Measurements from ENCODE around the gene USP20. TPM values are rescaled to one million over a fixed set of nuclear protein-coding genes. Genes with fewer than 3 reads are reported as not detected.

The USP20 gene
- total RNA-seq, 2 donors from 2014 or later: 34.7 to 44.3 TPM

- peak in 1 of 2 donors; percentile 39 for ATAC-seq
- H3K4me1 Mint-ChIP-seq (ENCODE audit: low read depth in 2 of 2): peaks cover 15 to 19% of the 10 kb centered on the region in 2 donors
- H3K4me3 Mint-ChIP-seq: no peak overlapping the region
- DNase-seq (ENCODE audit: low spot score): no peak
- peak overlapping the region in 1 of 2 donors; percentile 22 for H3K27ac Mint-ChIP-seq
- no peaks in the 10 kb centered on the region for H3K27me3 Mint-ChIP-seq
- peaks cover 7% of the 10 kb centered on the region for H3K36me3 Mint-ChIP-seq
- H3K9me3 Mint-ChIP-seq: no peaks in the 10 kb centered on the region
Measured at GRCh38 chr9:129811967-129812363, 23.3 kb upstream of the USP20 start.

GRCh38 chr9:129812385-129812784 is 22.9 kb upstream of the USP20 start:
- Mint-ChIP-seq H3K27me3 (no peaks in the 10 kb centered on the region), H3K4me3 (no peak overlapping the region), H3K36me3 (peaks cover 7% of the 10 kb centered on the region), H3K9me3 (no peaks in the 10 kb centered on the region), H3K27ac (peak overlapping the region in 1 of 2 donors; percentile 22), H3K4me1 (ENCODE audit: low read depth in 2 of 2) (peaks cover 15 to 19% of the 10 kb centered on the region in 2 donors)
- ATAC-seq: no peak
- DNase-seq (ENCODE audit: low spot score): no peak

GRCh38 chr9:129813661-129814060 is 21.6 kb upstream of the USP20 start:
- no peak overlapping the region for H3K4me3 Mint-ChIP-seq
- DNase-seq (ENCODE audit: low spot score) (no peak), ATAC-seq (no peak)
- no peaks in the 10 kb centered on the region for H3K9me3 Mint-ChIP-seq
- no peaks in the 10 kb centered on the region for H3K27me3 Mint-ChIP-seq
- no peak overlapping the region for H3K27ac Mint-ChIP-seq
- peaks cover 7% of the 10 kb centered on the region for H3K36me3 Mint-ChIP-seq
- H3K4me1 Mint-ChIP-seq (ENCODE audit: low read depth in 2 of 2): peaks cover 15 to 19% of the 10 kb centered on the region in 2 donors

- Mint-ChIP-seq H3K9me3 (no peaks in the 10 kb centered on the region), H3K27ac (peak overlapping the region in 1 of 2 donors; percentile 46), H3K4me1 (ENCODE audit: low read depth in 2 of 2) (peaks cover 15 to 20% of the 10 kb centered on the region in 2 donors), H3K4me3 (no peak overlapping the region), H3K36me3 (peaks cover 7% of the 10 kb centered on the region), H3K27me3 (no peaks in the 10 kb centered on the region)
- no peak for DNase-seq (ENCODE audit: low spot score)
- ATAC-seq: peak in 1 of 2 donors; percentile 14
Measured at GRCh38 chr9:129814432-129815223, 20.6 kb upstream of the USP20 start.

- DNase-seq (ENCODE audit: low spot score) (no peak), ATAC-seq (no peak)
- Mint-ChIP-seq H3K27me3 (no peaks in the 10 kb centered on the region), H3K4me3 (no peak overlapping the region), H3K36me3 (peaks cover 7% of the 10 kb centered on the region), H3K4me1 (ENCODE audit: low read depth in 2 of 2) (peaks cover 15 to 20% of the 10 kb centered on the region in 2 donors), H3K9me3 (no peaks in the 10 kb centered on the region), H3K27ac (peak overlapping the region in 1 of 2 donors; percentile 46)
Measured at GRCh38 chr9:129815278-129815677, 20.0 kb upstream of the USP20 start.

GRCh38 chr9:129816501-129817435 is 18.5 kb upstream of the USP20 start:
- peaks cover 7% of the 10 kb centered on the region for H3K36me3 Mint-ChIP-seq
- DNase-seq (ENCODE audit: low spot score) (no peak), ATAC-seq (no peak)
- H3K27ac Mint-ChIP-seq: peak overlapping the region; percentile 53 to 81
- H3K27me3 Mint-ChIP-seq: no peaks in the 10 kb centered on the region
- no peaks in the 10 kb centered on the region for H3K9me3 Mint-ChIP-seq
- H3K4me1 Mint-ChIP-seq (ENCODE audit: low read depth in 2 of 2): peaks cover 15 to 20% of the 10 kb centered on the region in 2 donors
- no peak overlapping the region for H3K4me3 Mint-ChIP-seq

GRCh38 chr9:129822898-129823541 is 12.2 kb upstream of the USP20 start:
- DNase-seq (ENCODE audit: low spot score) (no peak), ATAC-seq (peak; percentile 63 to 64)
- Mint-ChIP-seq H3K4me3 (peak overlapping the region; percentile 85), H3K36me3 (peaks cover 6% of the 10 kb centered on the region), H3K4me1 (ENCODE audit: low read depth in 2 of 2) (peaks cover 11 to 17% of the 10 kb centered on the region in 2 donors), H3K27me3 (no peaks in the 10 kb centered on the region), H3K9me3 (no peaks in the 10 kb centered on the region), H3K27ac (peak overlapping the region; percentile 60 to 79)

- peak overlapping the region; percentile 60 to 89 for H3K27ac Mint-ChIP-seq
- ATAC-seq (peak; percentile 52 to 57), DNase-seq (ENCODE audit: low spot score) (no peak)
- H3K36me3 Mint-ChIP-seq: peaks cover 6% of the 10 kb centered on the region
- peaks cover 11 to 17% of the 10 kb centered on the region in 2 donors for H3K4me1 Mint-ChIP-seq (ENCODE audit: low read depth in 2 of 2)
- H3K9me3 Mint-ChIP-seq: no peaks in the 10 kb centered on the region
- no peaks in the 10 kb centered on the region for H3K27me3 Mint-ChIP-seq
- peak overlapping the region; percentile 85 for H3K4me3 Mint-ChIP-seq
Measured at GRCh38 chr9:129823542-129823934, 11.7 kb upstream of the USP20 start.

- peak within 1 kb of the TSS; percentile 60 to 89 for H3K27ac Mint-ChIP-seq
- H3K36me3 Mint-ChIP-seq: peaks cover 7% of the 10 kb centered on the region
- H3K4me1 Mint-ChIP-seq (ENCODE audit: low read depth in 2 of 2): peaks cover 11 to 13% of the 10 kb centered on the region in 2 donors
- DNase-seq (ENCODE audit: low spot score) (peak; percentile 93), ATAC-seq (peak; percentile 94 to 96)
- no peaks in the 10 kb centered on the region for H3K27me3 Mint-ChIP-seq
- peak within 1 kb of the TSS; percentile 85 for H3K4me3 Mint-ChIP-seq
- no peaks in the 10 kb centered on the region for H3K9me3 Mint-ChIP-seq
Measured at GRCh38 chr9:129823935-129824601, 11.2 kb upstream of the USP20 start, which contains the start of gene TOR1A. Gene TOR1A, minus strand, starts transcription at chr9:129824136. Its CDS starts 51 bp downstream, at chr9:129824085.

GRCh38 chr9:129826344-129826743 is 8.9 kb upstream of the USP20 start:
- Mint-ChIP-seq H3K27ac (no peak overlapping the region), H3K4me1 (ENCODE audit: low read depth in 2 of 2) (peaks cover 11 to 12% of the 10 kb centered on the region in 2 donors), H3K4me3 (no peak overlapping the region), H3K9me3 (no peaks in the 10 kb centered on the region), H3K36me3 (peaks cover 17% of the 10 kb centered on the region), H3K27me3 (no peaks in the 10 kb centered on the region)
- no peak for ATAC-seq
- DNase-seq (ENCODE audit: low spot score): no peak

GRCh38 chr9:129826759-129827158 is 8.5 kb upstream of the USP20 start:
- peaks cover 17% of the 10 kb centered on the region for H3K36me3 Mint-ChIP-seq
- H3K9me3 Mint-ChIP-seq: no peaks in the 10 kb centered on the region
- DNase-seq (ENCODE audit: low spot score): no peak
- peaks cover 11 to 12% of the 10 kb centered on the region in 2 donors for H3K4me1 Mint-ChIP-seq (ENCODE audit: low read depth in 2 of 2)
- no peak overlapping the region for H3K4me3 Mint-ChIP-seq
- no peak overlapping the region for H3K27ac Mint-ChIP-seq
- no peak for ATAC-seq
- H3K27me3 Mint-ChIP-seq: no peaks in the 10 kb centered on the region

GRCh38 chr9:129828051-129828450 is 7.2 kb upstream of the USP20 start:
- H3K4me3 Mint-ChIP-seq: no peak overlapping the region
- peak overlapping the region in 1 of 2 donors; percentile 5 for H3K27ac Mint-ChIP-seq
- no peaks in the 10 kb centered on the region for H3K27me3 Mint-ChIP-seq
- H3K36me3 Mint-ChIP-seq: peaks cover 11% of the 10 kb centered on the region
- ATAC-seq (no peak), DNase-seq (ENCODE audit: low spot score) (no peak)
- H3K9me3 Mint-ChIP-seq: no peaks in the 10 kb centered on the region
- H3K4me1 Mint-ChIP-seq (ENCODE audit: low read depth in 2 of 2): peaks cover 2 to 3% of the 10 kb centered on the region in 2 donors

GRCh38 chr9:129828969-129829368 is 6.3 kb upstream of the USP20 start:
- no peaks in the 10 kb centered on the region for H3K9me3 Mint-ChIP-seq
- no peak overlapping the region for H3K4me3 Mint-ChIP-seq
- peak overlapping the region in 1 of 2 donors; percentile 18 for H3K27ac Mint-ChIP-seq
- H3K36me3 Mint-ChIP-seq: peaks cover 17% of the 10 kb centered on the region
- no peaks in the 10 kb centered on the region for H3K27me3 Mint-ChIP-seq
- ATAC-seq: no peak
- no peak for DNase-seq (ENCODE audit: low spot score)
- H3K4me1 Mint-ChIP-seq (ENCODE audit: low read depth in 2 of 2): peaks cover 9 to 11% of the 10 kb centered on the region in 2 donors
